SIG-M5 treated with dmso at 0.1 percent for 504 hours (cell line): ENCODE measurements around the gene FMN1.
A peak's percentile ranks its signal among the peaks of the same experiment; 100 is the strongest.
"Not testable (repeated sequence)": the region's sequence is repeated elsewhere in the genome, so short reads cannot be mapped to it uniquely, and the experiment has no call there.

Source experiments
- DNase-seq: peaks from one replicate; lab custom pipeline; 2025; ENCODE audit not compliant: unreplicated experiment; lab: John Stamatoyannopoulos, UW

The FMN1 gene

DNA sequence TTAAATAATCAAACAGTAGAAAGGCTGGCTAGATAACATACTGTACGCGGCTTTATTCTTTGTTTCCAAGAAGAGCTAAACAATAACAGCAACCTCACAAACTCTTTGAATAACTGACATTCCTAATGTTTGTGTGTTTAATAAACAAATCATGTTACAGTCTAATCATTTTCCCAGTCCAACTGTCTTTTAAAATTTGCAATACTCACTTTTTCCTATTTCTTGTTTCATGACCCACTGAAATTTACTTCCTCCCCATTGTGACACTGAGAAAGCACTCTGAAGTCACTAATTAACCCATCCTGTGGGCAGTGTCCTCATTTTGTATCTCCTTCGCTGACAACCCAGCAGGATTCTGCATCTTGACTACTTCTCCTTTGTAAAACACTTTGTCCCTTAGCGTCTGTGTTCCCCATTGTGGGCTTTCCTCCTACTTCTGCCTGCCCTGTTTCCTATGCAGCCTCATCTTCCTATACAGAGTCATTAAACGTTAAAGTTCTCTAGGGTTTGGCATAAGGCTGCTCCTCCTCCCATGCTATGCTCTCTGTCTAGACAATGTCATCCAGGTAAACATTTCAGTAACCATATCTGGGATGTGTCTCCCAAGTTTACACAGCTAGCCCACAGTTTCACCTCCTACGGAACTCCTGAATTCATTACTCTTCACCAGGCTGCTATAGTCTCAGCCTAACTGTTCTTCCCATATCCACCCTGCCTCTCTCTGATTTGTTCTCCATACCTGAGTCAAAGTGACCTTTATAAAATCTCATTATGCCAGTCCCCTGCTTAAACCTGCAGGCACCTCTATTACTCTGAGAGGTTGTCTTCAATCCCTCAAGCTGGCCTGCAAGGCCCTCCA lies 327.8 kb downstream of the FMN1 start:
- peak; percentile 72 for DNase-seq

DNA sequence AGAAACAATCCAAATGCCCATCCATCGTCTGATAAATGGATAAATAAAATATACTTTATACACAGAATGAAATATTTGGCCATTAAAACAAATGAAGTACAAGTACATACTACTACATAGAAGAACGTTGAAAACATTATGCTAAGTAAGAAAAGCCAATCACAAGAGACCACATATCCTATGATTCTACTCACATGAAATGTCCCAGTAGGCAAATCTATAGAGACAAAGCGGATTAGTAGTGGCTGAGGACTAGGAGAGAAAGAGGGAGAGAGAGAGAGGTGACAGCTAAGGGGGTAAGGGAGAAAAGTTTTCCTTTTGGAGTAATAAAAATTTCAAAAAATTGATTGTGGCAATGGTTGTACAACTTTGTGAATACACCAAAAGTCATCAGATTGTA lies 329.7 kb downstream of the FMN1 start:
- no peak for DNase-seq

DNA sequence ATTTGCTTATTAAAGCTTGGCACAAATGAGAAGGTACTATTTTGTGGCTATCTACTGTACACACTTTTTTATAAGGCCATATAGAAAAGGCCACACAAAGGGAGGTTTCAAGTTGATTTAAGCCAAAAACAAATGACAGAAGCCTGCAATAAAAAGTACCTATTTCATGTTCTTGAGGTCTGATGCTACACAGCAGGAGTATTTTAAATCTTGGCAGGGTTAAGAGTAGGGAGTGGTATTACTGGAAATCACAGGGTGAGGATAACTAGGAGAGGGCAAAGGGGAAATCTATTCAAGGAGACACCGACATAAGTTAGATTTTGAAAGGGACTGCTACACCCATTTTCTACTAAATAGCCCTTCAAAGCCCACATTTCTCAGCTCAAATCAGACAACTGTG lies 330.5 kb downstream of the FMN1 start:
- DNase-seq = no peak

DNA sequence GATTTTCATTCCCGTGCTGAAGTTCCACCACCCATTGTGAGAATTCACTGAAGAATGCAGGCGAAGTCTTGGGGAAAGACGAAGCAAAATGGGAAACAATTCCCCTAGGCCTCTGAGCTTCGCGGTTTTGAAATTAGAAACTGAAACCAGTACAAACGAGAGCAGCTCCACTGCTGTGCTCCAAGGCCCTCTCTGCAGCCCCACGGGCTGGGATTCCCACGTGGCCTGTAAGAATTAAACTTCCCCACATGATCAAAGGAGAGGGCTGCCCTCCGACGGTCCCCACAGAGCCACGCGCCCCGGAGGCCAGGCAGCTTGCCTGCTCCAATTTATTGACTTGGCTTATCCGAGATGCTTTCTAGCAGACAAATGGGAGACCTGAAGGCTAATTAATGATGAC lies 332.8 kb downstream of the FMN1 start:
- DNase-seq = peak; percentile 10

DNA sequence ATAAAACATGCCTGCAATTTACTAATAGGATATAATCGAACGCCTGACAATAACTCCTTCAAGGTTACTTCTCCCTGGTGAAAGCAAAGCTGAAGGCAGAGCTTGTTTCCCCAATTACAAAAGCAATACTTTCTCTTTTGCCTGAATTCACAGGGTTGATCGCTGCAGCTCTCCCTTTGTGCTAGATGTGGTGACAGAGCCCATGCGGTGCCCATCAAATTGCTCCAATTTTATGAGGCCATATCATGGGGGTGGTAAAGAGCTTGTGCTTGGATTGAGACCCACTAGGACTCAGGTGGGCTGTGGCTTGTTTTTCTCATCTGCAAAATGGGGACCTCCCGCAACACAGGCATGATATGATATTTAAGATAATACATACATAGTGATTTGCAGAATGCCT lies 333.3 kb downstream of the FMN1 start:
- DNase-seq = no peak

DNA sequence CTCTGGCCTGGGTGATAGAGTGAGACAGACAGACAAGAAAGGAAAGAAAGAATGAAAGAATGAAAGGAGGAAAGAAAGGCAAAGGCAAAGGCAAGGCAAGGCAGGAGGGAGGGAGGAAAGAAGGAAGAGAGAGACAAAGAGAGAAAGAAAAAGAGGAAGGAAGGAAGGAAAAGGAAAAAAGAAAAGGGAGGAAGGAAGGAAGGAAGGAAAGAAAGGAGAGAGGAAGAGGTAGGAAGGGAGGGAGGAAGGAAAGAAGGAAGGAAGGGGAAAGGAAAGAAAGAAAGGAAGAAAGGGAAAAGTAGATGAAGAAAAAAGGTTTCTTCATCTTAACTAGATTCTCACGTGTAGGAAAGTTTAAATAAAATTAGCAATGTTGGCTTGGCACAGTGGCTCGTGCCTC lies 334.5 kb downstream of the FMN1 start:
- DNase-seq = no peak

DNA sequence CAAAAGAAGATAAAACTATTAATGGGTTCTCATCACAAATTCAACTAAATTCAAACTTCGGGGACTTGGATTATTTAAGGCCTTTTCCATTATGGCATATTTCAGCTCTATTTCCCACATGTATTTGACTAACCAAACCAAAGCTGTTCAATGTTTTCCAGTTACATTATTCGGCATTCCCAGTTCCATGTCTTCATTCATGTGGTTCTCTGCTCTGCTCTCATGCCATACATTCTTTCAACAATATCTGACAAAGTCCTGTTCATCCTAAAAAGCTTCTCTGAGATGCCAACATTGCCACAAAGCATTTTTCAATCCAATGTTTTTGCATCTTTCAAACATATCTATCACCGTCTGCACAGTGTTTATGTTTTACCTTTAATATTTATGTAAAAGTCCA lies 335.3 kb downstream of the FMN1 start:
- DNase-seq = no peak

DNA sequence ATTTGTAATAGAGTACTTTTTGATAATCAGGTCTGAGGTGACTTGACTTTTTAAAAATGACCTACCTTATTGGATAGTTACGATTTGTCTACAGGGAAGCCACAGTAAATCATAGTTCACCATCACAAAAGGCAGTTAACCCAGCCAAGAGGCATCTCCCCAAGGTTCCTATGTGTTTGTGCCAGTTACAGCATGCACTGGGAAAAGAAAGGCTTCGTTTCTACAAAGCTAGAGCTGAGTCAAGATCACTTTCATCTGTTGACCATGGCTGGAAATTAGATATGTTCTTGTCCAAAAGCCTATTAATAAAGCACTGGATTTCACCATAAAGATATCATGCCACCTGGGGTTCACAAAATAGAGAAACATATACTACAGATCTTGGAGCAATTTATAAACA lies 336.8 kb downstream of the FMN1 start:
- no peak for DNase-seq

DNA sequence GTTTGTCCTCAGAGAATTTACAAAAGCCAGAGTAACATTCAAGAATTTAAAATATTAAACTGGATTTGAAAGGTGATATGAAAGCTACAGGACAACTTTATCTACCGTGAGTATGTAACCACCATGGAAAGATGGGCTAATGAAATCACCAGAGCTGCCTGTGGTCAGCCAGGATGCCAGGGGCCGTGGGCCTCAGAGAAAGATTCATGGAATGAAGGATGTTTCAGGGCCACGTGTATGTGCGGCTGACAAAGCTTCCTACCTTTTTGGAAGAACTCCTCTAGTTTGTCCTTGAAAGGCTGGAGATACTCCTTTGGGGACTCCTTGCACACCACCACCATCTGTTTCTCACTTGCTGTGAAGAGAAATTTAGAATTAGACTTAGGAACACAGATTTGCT lies 337.8 kb downstream of the FMN1 start:
- no peak for DNase-seq

DNA sequence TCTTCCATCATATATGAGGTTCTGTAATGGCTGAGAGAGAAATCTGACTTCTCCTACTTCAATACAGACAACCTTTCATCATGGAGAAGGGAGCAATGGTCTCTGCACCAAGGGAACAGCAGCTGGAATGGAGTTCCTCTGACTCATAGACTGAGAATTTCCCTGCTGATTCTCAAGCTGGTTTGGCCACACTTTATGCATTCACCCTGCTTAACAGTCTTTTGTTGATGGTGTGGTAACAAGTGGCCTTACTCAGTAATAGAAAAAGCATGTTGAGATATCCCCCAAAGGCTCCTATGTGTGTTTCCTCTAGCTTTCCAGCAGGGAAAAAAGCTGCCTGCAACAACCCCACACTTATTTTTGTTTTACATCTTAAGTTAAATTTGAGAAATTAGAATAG lies 338.6 kb downstream of the FMN1 start:
- no peak for DNase-seq

DNA sequence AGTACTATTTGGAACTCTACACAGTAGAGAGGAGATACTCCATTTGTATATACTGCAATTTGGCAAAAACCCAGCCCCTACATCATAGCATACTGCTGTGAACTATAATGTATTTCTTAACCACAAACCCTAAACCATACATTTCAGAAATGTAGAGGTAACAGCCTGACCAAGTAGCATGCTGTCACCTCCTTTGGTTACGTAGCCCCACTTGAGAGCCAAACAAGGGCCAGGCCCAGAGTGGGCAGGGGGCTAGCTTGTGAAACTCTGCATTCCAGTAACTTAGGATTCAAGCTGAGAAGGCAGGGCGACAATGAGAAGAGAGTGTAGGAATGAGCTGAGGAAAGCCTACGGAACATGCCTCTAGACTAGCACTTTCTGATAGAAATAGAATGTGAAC lies 340.9 kb downstream of the FMN1 start:
- no peak for DNase-seq

DNA sequence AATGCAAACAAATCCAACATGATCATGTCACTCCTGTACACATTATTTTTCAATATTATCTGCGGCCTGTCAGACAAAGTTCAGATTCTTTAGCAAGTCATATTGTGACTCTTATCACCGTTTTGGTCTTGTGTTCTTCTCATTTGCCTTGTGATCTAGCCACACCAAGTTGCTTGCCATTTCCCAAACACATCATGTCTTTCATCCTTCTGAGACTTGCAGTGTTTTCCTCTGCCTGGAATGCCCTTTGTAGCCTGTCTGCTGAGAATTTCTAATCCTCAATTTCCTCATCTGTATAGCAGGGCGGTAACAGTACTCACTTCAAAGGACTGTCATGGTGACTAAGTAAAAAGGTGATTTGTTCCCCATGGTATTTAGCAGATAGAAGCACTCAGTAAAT lies 341.7 kb downstream of the FMN1 start:
- DNase-seq = no peak

DNA sequence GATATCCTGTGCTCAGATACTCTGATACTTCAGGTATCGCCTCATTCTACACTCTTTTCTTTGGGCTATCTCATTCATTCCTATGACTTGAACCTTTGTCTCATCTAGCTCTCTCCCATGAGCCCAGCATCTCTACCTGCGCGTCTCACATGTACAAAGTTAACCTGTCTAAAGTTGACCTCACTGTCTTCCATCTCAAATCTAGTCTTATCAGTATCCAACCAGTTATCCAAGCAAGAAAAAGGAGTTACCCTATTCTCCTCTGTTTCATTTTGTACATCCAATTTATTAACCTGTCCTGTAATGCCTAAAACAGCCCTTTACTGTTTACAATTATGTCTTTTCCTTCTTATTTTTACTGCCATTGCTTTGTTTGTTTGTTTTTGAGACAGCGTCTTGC lies 342.5 kb downstream of the FMN1 start:
- DNase-seq = no peak

DNA sequence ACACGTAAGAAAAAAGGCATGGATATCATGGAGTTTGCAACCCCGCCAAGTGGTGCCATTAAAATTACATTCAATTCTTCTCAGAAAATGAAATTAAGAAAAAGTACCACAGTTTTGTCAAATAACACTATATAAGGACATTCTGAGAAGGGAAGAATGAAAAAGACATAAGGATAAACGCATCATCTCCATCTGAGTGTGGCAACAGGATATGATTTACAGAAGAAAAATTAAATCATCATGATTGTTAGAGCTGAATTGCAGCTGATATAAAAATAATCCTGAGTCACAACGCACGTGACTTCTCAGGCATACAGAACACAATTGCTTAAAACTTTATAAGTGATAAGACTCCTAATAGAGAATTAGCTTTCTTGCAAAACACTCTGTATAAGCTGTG lies 342.9 kb downstream of the FMN1 start:
- no peak for DNase-seq

DNA sequence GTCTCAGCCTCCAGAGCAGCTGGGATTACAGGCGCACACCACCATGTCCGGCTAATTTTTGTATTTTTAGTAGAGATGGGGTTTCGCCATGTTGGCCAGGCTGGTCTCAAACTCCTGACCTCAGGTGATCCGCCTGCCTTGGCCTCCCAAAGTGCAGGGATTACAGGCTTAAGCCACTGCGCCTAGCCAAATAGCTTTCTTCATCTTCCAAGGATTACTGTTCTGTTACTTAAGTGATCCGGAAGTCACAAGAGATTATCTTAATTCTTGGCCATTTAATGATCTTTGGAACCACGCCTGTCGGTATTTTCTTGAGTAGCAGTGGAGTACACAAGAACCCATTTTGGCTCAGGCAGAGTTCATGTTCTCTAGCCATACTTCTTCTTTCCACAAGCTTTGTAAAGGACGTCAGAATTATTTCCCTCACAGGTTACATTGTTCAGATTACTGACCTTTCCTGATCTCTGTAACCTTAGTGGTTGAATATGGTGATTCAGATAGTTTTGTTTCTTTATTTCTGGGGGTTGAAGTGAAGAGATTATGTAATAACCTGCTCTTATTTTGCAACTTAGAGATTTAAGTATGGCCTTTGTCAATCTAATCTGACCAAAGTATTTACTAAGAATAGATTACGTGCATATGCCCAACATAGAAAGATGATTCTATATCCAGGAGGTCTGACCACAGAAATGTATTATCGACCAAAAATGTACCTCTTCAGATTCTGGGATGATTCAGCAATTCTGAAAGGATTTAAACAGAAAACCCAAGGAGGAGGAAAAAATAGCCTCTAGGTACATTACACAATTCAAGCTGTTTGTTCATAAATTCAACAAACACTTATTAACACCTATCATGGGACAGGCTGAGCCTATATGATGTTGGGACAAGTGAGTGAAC lies 344.5 kb downstream of the FMN1 start:
- peak; percentile 54 for DNase-seq

DNA sequence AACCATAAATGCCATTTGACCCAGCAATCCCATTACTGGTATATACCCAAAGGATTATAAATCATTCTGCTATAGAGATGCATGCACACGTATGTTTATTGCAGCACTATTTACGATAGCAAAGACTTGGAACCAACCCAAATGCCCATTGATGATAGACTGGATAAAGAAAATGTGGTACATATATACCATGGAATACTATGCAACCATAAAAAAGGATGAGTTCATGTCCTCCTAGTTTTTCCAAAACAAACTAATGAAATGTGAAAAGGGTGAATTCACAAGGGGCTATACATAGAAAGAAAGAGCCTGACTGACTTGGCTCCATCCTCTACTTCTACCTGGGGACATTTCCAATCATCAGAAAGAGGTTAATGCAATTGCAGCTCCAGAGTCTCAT lies 347.8 kb downstream of the FMN1 start:
- not testable (repeated sequence) for DNase-seq

DNA sequence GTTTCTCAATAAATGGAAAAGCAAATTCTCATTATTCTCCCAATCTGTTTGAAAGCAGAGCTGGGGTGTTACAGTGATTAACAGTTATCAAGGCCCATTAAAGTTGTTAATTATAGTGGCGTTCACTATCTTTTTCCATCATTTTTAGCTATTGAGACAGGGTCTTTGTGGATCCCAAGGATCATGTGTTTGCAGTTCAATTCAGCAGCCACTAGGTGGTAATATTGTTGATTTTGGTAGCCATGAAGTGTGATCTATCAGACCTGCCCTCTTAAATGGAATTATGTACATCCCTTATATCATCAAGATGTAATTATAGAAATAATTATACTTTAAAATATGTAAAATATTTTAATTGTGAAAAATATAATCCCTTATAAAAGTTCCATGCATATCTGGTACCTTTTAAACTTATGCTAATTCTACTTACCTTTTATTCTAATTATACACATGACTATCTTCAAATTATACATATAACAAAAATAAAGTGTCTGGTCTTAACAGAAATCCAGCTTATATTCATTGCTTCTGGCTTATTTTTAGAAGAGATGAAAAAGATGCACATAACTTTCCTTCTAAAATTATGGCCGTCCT lies 350.3 kb downstream of the FMN1 start:
- DNase-seq = peak; percentile 3

DNA sequence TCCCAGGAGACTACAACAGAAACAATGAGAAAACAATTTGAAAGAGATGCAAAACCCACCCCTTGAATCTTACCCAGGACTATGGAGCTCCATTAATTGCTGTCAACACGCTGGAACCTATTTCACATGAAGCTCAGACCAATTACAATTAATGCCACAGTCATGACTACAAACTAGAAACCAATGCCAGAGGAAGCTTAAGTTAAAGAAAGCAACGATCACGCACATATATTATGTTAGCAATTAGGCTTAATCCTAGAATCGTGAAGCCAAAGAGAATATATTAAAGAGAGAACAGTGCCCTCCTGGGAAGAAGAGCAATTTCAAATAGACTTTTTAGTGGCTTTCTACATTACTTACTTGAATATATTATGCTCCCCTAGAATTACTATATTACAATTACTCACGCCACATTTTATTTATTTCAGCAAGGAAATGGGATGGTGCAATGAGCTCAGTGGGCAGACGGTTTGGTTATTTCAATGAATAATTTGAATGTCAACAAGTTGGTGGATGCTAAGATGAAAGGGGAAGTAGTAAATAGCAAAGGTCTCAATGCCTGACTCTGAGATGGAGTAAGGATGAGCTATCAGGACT lies 351.2 kb downstream of the FMN1 start:
- peak; percentile 17 for DNase-seq

DNA sequence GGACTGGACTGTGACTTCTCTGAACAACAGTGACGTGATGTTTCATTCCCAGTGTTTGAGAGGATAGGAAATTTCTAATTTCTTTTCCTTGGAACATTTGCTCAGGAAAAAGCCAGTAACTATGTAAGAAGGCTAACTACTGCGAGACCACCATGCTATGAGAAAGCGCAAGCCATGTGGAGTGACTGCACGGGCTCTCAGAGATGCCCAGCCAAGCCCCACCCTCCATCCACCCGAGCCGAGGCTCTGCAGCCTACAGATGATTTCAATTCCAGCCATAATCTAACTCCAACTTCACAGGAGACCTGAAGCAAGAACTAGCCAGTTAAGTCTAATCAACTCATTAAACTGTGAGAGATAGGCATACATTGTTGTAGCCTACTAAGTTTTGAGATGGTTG lies 352.4 kb downstream of the FMN1 start:
- no peak for DNase-seq

DNA sequence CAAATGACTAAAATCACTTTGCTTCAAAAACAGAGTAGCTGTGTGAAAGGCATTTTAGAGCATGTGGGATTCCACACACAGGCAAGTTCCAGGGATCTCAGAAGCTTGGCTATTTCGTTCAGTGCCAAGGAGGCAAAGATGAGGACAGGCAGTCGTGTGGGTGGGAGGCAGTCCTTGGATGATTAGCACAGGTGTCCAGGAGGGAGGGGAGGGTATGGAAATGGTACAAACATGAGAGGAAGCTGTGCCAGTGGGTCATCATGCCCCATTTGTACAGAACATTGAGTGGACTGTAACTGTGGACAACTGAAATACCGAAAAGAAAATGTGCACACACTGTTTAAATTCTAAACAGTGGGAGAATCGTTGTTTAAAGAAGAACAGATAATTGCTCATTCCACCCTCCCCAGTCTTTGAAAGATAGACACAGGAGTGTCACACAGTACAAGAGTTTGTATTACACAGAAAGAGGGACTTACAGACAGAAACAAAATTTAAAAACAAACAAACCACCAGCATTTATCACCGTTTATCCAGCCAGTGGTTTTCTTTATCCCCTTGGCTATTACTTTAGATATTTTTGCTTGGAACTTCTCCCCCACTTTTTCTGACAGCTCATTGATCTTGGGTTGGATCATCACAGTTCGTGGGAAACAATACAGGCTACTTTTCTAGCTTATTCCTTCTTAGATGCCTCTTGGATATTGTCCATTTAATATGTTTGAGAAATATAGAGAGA lies 353.8 kb downstream of the FMN1 start:
- DNase-seq = no peak

DNA sequence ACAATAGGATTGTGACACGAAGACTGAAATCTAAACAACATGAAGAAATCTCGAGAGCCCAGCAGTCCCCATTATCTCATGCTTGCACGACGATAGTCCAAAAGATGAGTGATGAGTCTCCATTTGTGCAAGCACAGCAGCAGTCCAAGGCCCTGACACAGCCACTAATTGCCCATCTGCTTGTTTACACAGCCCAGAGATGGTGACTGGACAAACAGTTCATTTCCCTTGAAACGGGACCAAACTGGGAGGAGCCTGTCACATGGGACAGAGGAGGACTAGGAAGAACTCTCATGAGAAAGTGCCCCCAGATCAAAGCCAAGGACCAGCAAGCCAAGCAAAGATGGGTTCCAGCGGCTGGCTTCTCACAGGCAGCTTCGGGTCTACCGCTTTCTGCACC lies 355.7 kb downstream of the FMN1 start:
- DNase-seq = no peak
